Right lobe of liver (tissue), 6 donors: Measurements from ENCODE around the gene STAMBPL1. TPM values are rescaled to one million over a fixed set of nuclear protein-coding genes. Genes with fewer than 3 reads are reported as not detected.

Experiments
- ATAC-seq, 4 donors: fragments of 200-7000 bp; cut with Tn5 transposase; one replicate each; pipeline ENCODE4 v1.9.1; 2020; ENCODE audit warnings: mild to moderate bottlenecking in 4 of 4, moderate library complexity in 4 of 4
- DNase-seq, 3 donors: peaks; one replicate each; pipeline ENCODE4 v3.0.0-alpha.2; 2020
- H3K27ac ChIP-seq, 3 donors: fragments of 200-600 bp; one replicate each; pipeline ENCODE4 v1.8.0; 2022
- H3K27me3 ChIP-seq, 2 donors: fragments of 200-600 bp; one replicate each; pipeline ENCODE4 v1.8.0; 2022
- H3K36me3 ChIP-seq, 4 donors: fragments of 200-600 bp; sonication (generic) in 1 of 4; one replicate each; pipeline versions ENCODE4 v1.5.1 to v1.8.0; 2017 to 2022; ENCODE audit warnings: control low read depth in 1 of 4
- H3K4me1 ChIP-seq, 4 donors: fragments of 200-600 bp; sonication (generic) in 1 of 4; one replicate each; pipeline versions ENCODE4 v1.5.1 to v1.8.0; 2017 to 2022; ENCODE audit warnings: control low read depth in 1 of 4
- H3K4me3 ChIP-seq, 3 donors: fragments of 200-600 bp; one replicate each; pipeline ENCODE4 v1.8.0; 2022
- H3K9me3 ChIP-seq, 4 donors: fragments of 200-600 bp; sonication (generic) in 1 of 4; one replicate each; pipeline versions ENCODE4 v1.5.1 to v1.8.0; 2017 to 2022; ENCODE audit warnings: control low read depth in 1 of 4
- CTCF ChIP-seq, 4 donors: fragments of 200-600 bp in 3 of 4; fragments of 450-650 bp in 1 of 4; IDR thresholded peaks; one replicate each; pipeline versions ENCODE4 v1.5.1 to v1.8.0; 2016 to 2022; ENCODE audit warnings: antibody characterized with exemption in 4 of 4, mild to moderate bottlenecking in 2 of 4
- POLR2A ChIP-seq: fragments of 450-650 bp; IDR thresholded peaks from one replicate; pipeline ENCODE4 v1.6.1; 2017; ENCODE audit warnings: antibody characterized with exemption, mild to moderate bottlenecking
- WGBS: methylation state at CpG from one replicate; pipeline ENCODE4 v1.1.6; 2018; ENCODE audit warnings: low coverage, low lambda C conversion rate; ENCODE audit not compliant: insufficient coverage; ENCODE audit errors: missing lambda C conversion rate; 5-methylcytosine and 5-hydroxymethylcytosine counted together
- intact Hi-C, 2 donors: fragments of 100-400 bp; cut with DNase I; formaldehyde crosslinking; loops; one replicate each; pipeline versions ENCODE4 v1.11.2 to v1.14.1; 2022
- total RNA-seq, 6 experiments: library from RNA; depleted of rRNA in 2 of 6; stranded (reverse); fragments of >200 nt in 2 of 6; fragmentation: NEBNext Ultra II Directional in 3 of 6; extraction: Animal tissue kit (Norgen Biotek cat#: 25700) in 3 of 6; gene quantifications; one replicate each; pipeline versions ENCODE4 v1.1.0 to v1.2.4, GENCODE V29; 2016 to 2023
- donor health status: DM: no; HTN: yes; CAD: no.
- donor health status: DM: no; HTN: no; CAD: no.
- donor health status: DM: no; HTN: no; CAD: no.
- donor health status: DM: no; HTN: yes; CAD: no.
- donor health status: DM: no; HTN: yes; CAD: no.

The STAMBPL1 gene
- total RNA-seq, 6 experiments from 2014 or later, result 0.66 to 8.0 (median 4.2) TPM

GRCh38 chr10:88946965-88947590 lies 67.0 kb downstream of the STAMBPL1 start:
- no peak for TF ChIP-seq POLR2A
- TF ChIP-seq CTCF (IDR thresholded peaks at IDR 0.05), result no peak
- ATAC-seq (no peak), DNase-seq (no peak)
- no peaks in the 10 kb centered on the region for H3K36me3 ChIP-seq
- H3K27ac ChIP-seq, result no peak overlapping the region
- 74% methylated on average over 6 of the region's 6 CpGs for WGBS
- no peaks in the 10 kb centered on the region for H3K27me3 ChIP-seq
- intact Hi-C loops, result no loop called here
- H3K4me3 ChIP-seq, result no peak overlapping the region
- H3K9me3 ChIP-seq, result no peaks in the 10 kb centered on the region
- peaks cover 0 to 19% (median 5%) of the 10 kb centered on the region in 4 donors for H3K4me1 ChIP-seq

- ATAC-seq, result peak in 3 of 4 donors; percentile 1 to 6 (median 3)
- intact Hi-C loops, result no loop called here
- no peaks in the 10 kb centered on the region for H3K36me3 ChIP-seq
- peaks cover 0 to 19% (median 5%) of the 10 kb centered on the region in 4 donors for H3K4me1 ChIP-seq
- H3K27me3 ChIP-seq, result no peaks in the 10 kb centered on the region
- DNase-seq, result no peak
- TF ChIP-seq POLR2A (no peak), CTCF (IDR thresholded peaks at IDR 0.05) (no peak)
- H3K4me3 ChIP-seq, result no peak overlapping the region
- peak overlapping the region in 2 of 3 donors; percentile 45 to 46 for H3K27ac ChIP-seq
- 39% methylated on average over 2 of the region's 2 CpGs for WGBS
- H3K9me3 ChIP-seq, result no peaks in the 10 kb centered on the region
Measured at GRCh38 chr10:88949051-88949450, 69.0 kb downstream of the STAMBPL1 start.

- H3K27ac ChIP-seq, result peak overlapping the region; percentile 56 to 83 (median 82)
- DNase-seq (no peak), ATAC-seq (no peak)
- H3K4me3 ChIP-seq, result peak overlapping the region in 2 of 3 donors; percentile 9 to 17
- WGBS, result 67% methylated on average over 3 of the region's 3 CpGs
- H3K27me3 ChIP-seq, result no peaks in the 10 kb centered on the region
- peaks cover 0 to 19% (median 5%) of the 10 kb centered on the region in 4 donors for H3K4me1 ChIP-seq
- no peaks in the 10 kb centered on the region for H3K9me3 ChIP-seq
- intact Hi-C loops, result no loop called here
- no peaks in the 10 kb centered on the region for H3K36me3 ChIP-seq
- TF ChIP-seq POLR2A, result no peak
- no peak for TF ChIP-seq CTCF (IDR thresholded peaks at IDR 0.05)
Measured at GRCh38 chr10:88949912-88950837, 70.1 kb downstream of the STAMBPL1 start.

- no peak for DNase-seq
- peak within 1 kb of the TSS; percentile 19 to 20 (median 20) for H3K4me3 ChIP-seq
- TF ChIP-seq POLR2A (peak; percentile 24), CTCF (IDR thresholded peaks at IDR 0.05) (no peak)
- no peaks in the 10 kb centered on the region for H3K9me3 ChIP-seq
- WGBS, result 92% methylated on average over 6 of the region's 8 CpGs
- peaks cover 0 to 19% (median 5%) of the 10 kb centered on the region in 4 donors for H3K4me1 ChIP-seq
- H3K36me3 ChIP-seq, result no peaks in the 10 kb centered on the region
- peak within 1 kb of the TSS; percentile 33 to 83 (median 82) for H3K27ac ChIP-seq
- ATAC-seq, result peak in 3 of 4 donors; percentile 19 to 33 (median 27)
- intact Hi-C loops, result no loop called here
- H3K27me3 ChIP-seq, result no peaks in the 10 kb centered on the region
Measured at GRCh38 chr10:88952647-88953111, 72.6 kb downstream of the STAMBPL1 start, which contains the start of gene ACTA2. TSS of gene ACTA2 (minus strand) at chr10:88952773. CDS start at chr10:88948930, 3,843 bp downstream.
